T-helper 9 cell (primary cell): ENCODE measurements around the gene SLIT1.
"Not testable (repeated sequence)": the region's sequence is repeated elsewhere in the genome, so short reads cannot be mapped to it uniquely, and the experiment has no call there.

Source experiments
- DNase-seq: peaks from one replicate; pipeline ENCODE4 v3.0.0-alpha.2; 2020

The SLIT1 gene

GRCh38 chr10:97038688-97039087, 147.1 kb downstream of the SLIT1 start:
- DNase-seq = no peak

DNA sequence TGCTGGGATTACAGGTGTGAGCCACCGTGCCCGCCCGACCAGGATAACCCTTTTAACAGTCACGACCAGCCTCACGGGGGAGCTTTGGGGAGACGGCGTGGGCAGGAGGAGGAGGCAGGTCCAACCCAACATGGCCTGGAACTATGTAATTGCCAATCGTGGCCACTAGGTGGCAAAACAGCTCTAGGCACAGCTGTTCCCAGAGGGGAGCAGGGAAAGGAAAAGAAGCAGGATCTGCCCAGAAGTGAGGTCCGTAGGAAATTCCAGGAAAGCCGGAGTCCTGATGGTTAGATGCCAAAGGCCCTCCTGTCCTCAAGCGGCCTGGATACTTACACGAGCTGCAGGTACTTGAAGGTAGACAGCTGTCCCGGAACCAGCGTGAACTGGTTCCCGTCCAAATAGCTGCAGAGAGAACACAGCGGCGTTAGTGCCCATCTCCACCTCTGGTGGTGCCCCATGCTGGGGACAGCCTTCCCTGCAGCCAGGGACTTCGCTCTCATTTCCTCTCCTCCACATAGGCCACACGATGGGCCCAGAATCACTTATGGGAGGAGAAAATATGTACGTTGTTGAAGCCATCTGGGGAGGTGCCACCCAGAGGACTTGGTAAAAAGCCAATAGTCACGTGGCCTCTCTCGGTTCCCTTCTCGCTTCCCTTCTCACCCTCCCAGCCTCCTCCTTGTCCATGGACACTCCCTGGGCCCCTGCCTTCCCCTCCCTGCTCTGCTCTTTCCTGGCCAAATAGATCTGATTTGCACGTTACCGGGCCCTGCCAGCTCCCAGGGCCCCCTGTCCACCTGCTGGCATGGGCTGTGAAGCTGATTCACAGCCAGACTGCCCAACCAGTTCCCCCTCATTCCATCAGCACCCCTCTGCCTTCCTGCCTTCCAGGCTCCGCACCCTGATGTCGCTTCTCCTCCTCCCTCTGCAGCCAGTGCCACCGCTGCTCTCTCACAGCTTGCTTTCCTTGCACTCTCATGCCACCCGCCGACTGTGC, 148.1 kb downstream of the SLIT1 start:
- peak; percentile 44 for DNase-seq

- no peak for DNase-seq
Observed at GRCh38 chr10:97034958-97035769, 150.6 kb downstream of the SLIT1 start.

DNA sequence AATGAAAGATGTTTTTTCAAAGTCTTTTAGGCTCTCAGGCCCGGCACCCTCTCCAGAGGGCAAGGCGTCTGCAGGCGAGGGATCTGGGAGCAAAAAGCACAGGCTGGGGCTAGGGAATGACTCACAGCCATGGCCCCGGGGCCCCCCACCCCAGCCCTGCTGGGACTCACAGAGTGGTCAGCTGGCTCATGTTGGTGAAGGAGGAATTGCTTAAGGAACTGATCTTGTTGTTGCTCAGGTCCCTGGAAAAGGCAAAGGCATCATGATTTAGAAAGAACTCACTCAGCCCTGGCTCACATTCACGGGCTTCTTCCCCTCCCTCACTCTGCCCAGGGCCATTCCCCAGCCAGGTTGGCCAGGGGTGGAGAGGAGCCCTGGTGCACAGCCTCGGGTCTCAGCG, 151.5 kb downstream of the SLIT1 start:
- DNase-seq = no peak

DNA sequence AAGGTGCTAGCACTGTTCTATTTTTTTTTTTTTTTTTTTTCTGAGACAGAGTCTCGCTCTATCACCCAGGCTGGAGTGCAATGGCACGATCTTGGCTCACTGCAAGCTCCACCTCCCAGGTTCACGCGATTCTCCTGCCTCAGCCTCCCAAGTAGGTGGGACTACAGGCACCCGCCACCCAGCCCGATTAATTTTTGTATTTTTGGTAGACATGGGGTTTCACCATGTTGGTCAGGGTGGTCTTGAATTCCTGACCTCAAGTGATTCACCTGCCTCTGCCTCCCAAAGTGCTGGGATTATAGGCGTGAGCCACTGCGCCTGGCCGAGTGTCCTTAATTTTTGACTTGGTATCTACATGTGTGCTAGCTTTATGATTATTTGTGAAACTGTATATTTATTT, 151.9 kb downstream of the SLIT1 start:
- DNase-seq = not testable (repeated sequence)

DNA sequence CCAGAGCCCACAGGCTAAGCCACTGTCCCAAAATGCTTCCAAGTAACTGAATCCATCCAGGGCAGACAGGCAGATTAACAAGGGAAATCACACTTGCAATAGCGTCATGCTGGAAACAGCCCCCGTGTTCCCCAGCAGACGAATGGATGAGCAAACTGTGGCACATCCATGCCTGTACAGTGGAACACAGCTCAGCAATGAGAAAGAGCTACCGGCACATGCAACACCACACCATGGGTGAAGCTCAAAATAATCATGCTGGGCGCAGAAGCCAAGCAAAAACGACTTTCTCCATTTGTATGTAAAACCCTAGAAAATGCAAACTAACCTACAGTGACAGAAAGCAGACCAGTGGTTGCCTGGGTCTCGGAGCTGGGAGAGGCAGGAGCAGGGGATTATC, 153.1 kb downstream of the SLIT1 start:
- no peak for DNase-seq

DNA sequence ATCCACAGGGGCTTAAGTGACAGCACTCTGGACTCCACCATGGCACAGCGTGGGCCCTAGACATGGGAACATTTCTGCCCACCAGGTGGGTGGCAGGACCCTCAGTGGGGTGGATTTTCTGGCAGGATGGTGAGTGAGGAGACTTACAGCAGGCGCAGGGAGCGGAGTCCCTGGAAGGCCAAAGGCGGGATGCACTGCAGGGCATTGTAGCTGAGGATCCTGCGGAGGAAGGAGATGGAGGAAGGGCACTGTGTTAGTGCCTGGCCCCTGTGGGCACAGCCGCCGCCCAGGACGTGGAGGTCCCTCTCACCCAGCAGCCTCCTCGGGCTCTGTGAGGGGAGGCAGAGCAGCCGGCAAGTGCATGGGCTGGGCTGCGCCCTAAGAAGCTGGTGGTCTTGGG, 154.3 kb downstream of the SLIT1 start:
- DNase-seq = no peak

DNA sequence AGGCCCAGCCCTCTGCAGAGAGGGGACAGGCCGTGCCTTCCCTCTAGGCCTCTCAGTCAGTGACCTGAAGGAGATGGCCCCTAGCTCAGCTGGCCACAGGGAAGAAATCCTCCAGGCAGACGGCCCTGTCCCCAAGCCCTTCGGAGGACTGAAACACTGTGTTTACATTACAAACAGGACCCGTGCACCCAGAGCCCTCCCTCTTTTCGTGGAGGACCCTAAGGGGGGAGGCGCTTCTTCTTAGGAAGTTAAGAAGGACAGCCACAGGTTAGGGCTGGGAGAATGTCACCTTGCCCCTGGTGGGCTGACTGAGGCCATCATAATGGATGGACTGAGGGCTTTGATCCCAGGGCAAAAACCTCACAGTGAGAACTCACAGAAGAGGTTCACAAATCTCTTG, 154.9 kb downstream of the SLIT1 start:
- DNase-seq = no peak

GRCh38 chr10:97029271-97029670, 156.5 kb downstream of the SLIT1 start:
- DNase-seq = no peak

GRCh38 chr10:97028832-97029178, 157.0 kb downstream of the SLIT1 start:
- DNase-seq = no peak

DNA sequence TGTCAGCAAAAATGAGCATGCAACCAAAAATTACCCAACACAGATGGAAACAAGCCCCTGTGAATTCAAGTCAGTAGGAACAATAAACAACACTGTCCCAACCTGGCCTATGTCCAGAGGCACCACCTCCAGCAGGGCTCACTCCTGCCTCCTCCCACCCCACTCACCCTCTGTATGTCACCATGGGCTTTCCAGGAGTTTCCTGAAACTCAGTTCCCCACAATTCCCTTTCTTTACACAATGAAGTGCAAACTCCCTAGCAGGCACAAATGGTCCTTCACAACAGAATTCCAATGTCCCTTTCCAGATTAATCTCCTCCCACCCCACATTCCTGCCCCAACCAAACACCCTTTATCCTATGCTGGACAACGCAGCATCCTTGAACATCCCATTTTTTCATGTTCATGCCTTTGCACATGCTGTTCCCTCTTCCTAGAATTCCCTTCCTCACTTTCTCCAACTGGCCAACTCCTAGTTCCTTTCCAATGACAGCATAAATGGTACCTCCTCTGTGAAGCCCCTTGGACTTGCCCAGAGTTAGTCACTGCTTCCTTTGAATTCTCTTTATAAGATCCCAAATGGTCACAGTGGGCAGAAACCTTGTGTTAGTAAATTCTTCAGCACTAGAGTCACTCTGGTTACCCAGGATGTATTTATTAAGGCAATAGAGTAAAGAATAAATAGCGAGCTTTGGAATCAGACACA, 157.5 kb downstream of the SLIT1 start:
- no peak for DNase-seq

- peak; percentile 28 for DNase-seq
Observed at GRCh38 chr10:97025613-97026242, 160.0 kb downstream of the SLIT1 start.

GRCh38 chr10:97024168-97025073, 161.3 kb downstream of the SLIT1 start:
- DNase-seq = no peak

- DNase-seq = no peak
Observed at GRCh38 chr10:97023401-97024167, 162.2 kb downstream of the SLIT1 start.

- no peak for DNase-seq
Observed at GRCh38 chr10:97022616-97023015, 163.1 kb downstream of the SLIT1 start.

- no peak for DNase-seq
Observed at GRCh38 chr10:97020452-97021400, 165.0 kb downstream of the SLIT1 start.

GRCh38 chr10:97019213-97019844, 166.4 kb downstream of the SLIT1 start:
- no peak for DNase-seq

GRCh38 chr10:97018251-97019212, 167.2 kb downstream of the SLIT1 start:
- no peak for DNase-seq
